ENCODE results near the gene PRSS38.

- no peak for TF ChIP-seq POLR2AphosphoS5 (IDR thresholded peaks at IDR 0.05; ENCODE audit: low read depth)
- no peak for TF ChIP-seq CTCF (IDR thresholded peaks at IDR 0.05; ENCODE audit: insufficient read depth, low read length)
These were observed 38.3 kb upstream of the PRSS38 start for GRCh38 chr1:227777156-227777555.
